Keratinocyte (primary cell): ENCODE results near the gene ADCK1. TPM values are rescaled to one million over a fixed set of nuclear protein-coding genes. Genes with fewer than 3 reads are reported as not detected.

ENCODE experiments used
- DNase-seq: peaks from one replicate; pipeline ENCODE4 v3.0.0-alpha.2; 2011; ENCODE audit warnings: low read depth, missing footprints, low spot score
- FAIRE-seq: peaks from 2 replicates; lab custom pipeline; 2011; peaks lifted over from hg19 to GRCh38; lab: Jason Lieb, UNC
- H2AFZ ChIP-seq: 2 replicates; pipeline ENCODE4 v1.6.0; 2012; ENCODE audit warnings: low read length, control low read depth, inconsistent platforms; ENCODE audit not compliant: control insufficient read depth
- H3K27ac ChIP-seq: 2 replicates; pipeline ENCODE4 v1.5.1; 2011; ENCODE audit warnings: low read length; ENCODE audit not compliant: control insufficient read depth, insufficient read depth
- H3K27me3 ChIP-seq: 3 replicates; pipeline ENCODE4 v1.6.0; 2011; ENCODE audit warnings: low read length; ENCODE audit not compliant: control insufficient read depth, insufficient read depth; ENCODE audit errors: extremely low read depth
- H3K36me3 ChIP-seq, 2 experiments: 2 replicates in 1 of 2; 3 replicates in 1 of 2; pipeline ENCODE4 v1.5.1; 2011; ENCODE audit warnings: low read length in 2 of 2, mild to moderate bottlenecking in 1 of 2; ENCODE audit not compliant: control insufficient read depth in 2 of 2, insufficient read depth in 2 of 2; ENCODE audit errors: extremely low read depth in 1 of 2
- H3K4me1 ChIP-seq: 3 replicates; pipeline ENCODE4 v1.5.1; 2011; ENCODE audit warnings: low read length; ENCODE audit not compliant: control insufficient read depth, insufficient read depth; ENCODE audit errors: extremely low read depth
- H3K4me2 ChIP-seq: 3 replicates; pipeline ENCODE4 v1.6.0; 2011; ENCODE audit warnings: low read depth, low read length; ENCODE audit not compliant: control insufficient read depth, insufficient read depth; ENCODE audit errors: extremely low read depth
- H3K4me3 ChIP-seq, 3 experiments: fragments of 200-600 bp in 1 of 3; sonication (generic) in 1 of 3; 2 replicates in 2 of 3; 3 replicates in 1 of 3; pipeline ENCODE4 v1.5.1; 2011 to 2016; ENCODE audit warnings: low read length in 3 of 3, mild to moderate bottlenecking in 3 of 3, control low read depth in 2 of 3, inconsistent platforms in 1 of 3, low read depth in 1 of 3, mixed read lengths in 1 of 3, mixed run types in 1 of 3, moderate library complexity in 1 of 3; ENCODE audit not compliant: control insufficient read depth in 2 of 3, insufficient read depth in 2 of 3; ENCODE audit errors: extremely low read depth in 1 of 3
- H3K79me2 ChIP-seq: 2 replicates; pipeline ENCODE4 v1.6.0; 2012; ENCODE audit warnings: low read length; ENCODE audit not compliant: control insufficient read depth, insufficient read depth
- H3K9ac ChIP-seq: 3 replicates; pipeline ENCODE4 v1.6.0; 2011; ENCODE audit warnings: low read length; ENCODE audit not compliant: control insufficient read depth, insufficient read depth; ENCODE audit errors: extremely low read depth
- H3K9me1 ChIP-seq: 3 replicates; pipeline ENCODE4 v1.6.0; 2011; ENCODE audit warnings: low read length; ENCODE audit not compliant: control insufficient read depth, insufficient read depth; ENCODE audit errors: extremely low read depth
- H3K9me3 ChIP-seq: 2 replicates; pipeline ENCODE4 v1.5.1; 2012; ENCODE audit warnings: low read depth, low read length; ENCODE audit not compliant: control insufficient read depth
- H4K20me1 ChIP-seq: 3 replicates; pipeline ENCODE4 v1.6.0; 2011; ENCODE audit warnings: low read length; ENCODE audit not compliant: control insufficient read depth, insufficient read depth; ENCODE audit errors: extremely low read depth
- CTCF ChIP-seq, 3 experiments: IDR thresholded peaks in 1 of 3; conservative IDR thresholded peaks in 1 of 3; optimal IDR thresholded peaks in 1 of 3; 2 replicates in 2 of 3; 3 replicates in 1 of 3; pipeline versions ENCODE3 to v1.5.1; 2011; ENCODE audit warnings: low read length in 3 of 3, mild to moderate bottlenecking in 3 of 3, moderate library complexity in 2 of 3, control low read depth in 1 of 3, inconsistent platforms in 1 of 3; ENCODE audit not compliant: insufficient read depth in 2 of 3; ENCODE audit errors: extremely low read depth in 1 of 3
- EZH2 ChIP-seq: IDR thresholded peaks from one replicate; pipeline ENCODE4 v1.6.1; 2012; ENCODE audit warnings: inconsistent platforms, mild to moderate bottlenecking, low read length, moderate library complexity
- dilution Hi-C: fragments of 300-500 bp; cut with MboI; formaldehyde crosslinking; loops from one replicate; pipeline ENCODE4 v1.7.0; 2020; ENCODE audit warnings: low sequenced_read_pairs; ENCODE audit not compliant: extremely low pct_ligation_motif_present
- polyA plus RNA-seq, 5 experiments: library from polyadenylated mRNA; depleted of rRNA in 3 of 5; stranded (reverse) in 3 of 5; stranded (forward) in 1 of 5; unstranded in 1 of 5; fragments of >200 nt; gene quantifications; 1 replicate in 1 of 5; 2 replicates in 3 of 5; 3 replicates in 1 of 5; pipeline versions ENCODE4 v1.2.1 to v1.2.3, GENCODE V29; 2011 to 2012; ENCODE audit warnings: missing spikeins in 2 of 5, low read depth in 1 of 5, low replicate concordance in 1 of 5

ADCK1 gene
- polyA plus RNA-seq, 1 donor (not counting 4 experiments of a cell fraction or from before 2014, with no cell fraction given), result 4.9 TPM

- no peak for FAIRE-seq
- H2AFZ ChIP-seq, result no peak overlapping the region
- no peak for TF ChIP-seq EZH2
- H3K36me3 ChIP-seq, result peaks cover 2% of the 10 kb centered on the region in 2 experiments
- H3K27ac ChIP-seq, result no peak overlapping the region
- H3K4me2 ChIP-seq, result no peak overlapping the region
- H3K9me3 ChIP-seq, result peaks cover 4% of the 10 kb centered on the region
- no peaks in the 10 kb centered on the region for H3K9me1 ChIP-seq
- dilution Hi-C loops, result no loop called here
- H3K9ac ChIP-seq, result no peak overlapping the region
- H4K20me1 ChIP-seq, result no peaks in the 10 kb centered on the region
- H3K79me2 ChIP-seq, result no peaks in the 10 kb centered on the region
- peaks cover 9% of the 10 kb centered on the region for H3K4me1 ChIP-seq
- no peak for DNase-seq
- H3K27me3 ChIP-seq, result no peaks in the 10 kb centered on the region
- H3K4me3 ChIP-seq, result no peak overlapping the region
Measured at GRCh38 chr14:77892381-77892871, 92.5 kb downstream of the ADCK1 start.

DNA sequence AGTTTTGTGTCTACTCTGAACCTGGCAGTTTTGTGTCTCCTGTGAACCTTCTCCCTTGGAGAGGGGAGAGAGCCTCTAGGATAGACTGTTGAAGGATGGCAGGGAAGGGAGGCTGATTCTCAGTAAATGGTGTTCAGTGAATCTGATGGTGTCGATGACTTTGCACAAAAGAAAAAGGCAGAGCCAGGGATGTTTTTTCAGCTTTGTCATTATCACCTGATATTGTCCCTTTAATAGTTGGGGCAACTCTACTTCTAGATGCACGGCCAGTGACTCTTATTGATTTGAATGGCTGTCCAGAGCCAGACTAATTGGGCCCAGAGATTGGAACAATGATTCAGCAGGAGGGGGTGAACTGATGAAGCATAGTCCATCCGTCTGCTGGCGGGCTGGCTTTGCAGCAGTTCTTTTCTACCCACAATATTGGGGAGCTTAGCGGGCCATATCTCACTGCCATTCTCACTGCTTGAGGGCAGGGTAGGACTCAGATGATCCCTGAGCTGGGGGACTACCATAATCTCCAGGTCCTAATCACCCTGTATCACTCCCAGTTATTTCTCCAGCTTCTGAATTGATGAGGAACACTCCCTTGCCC is 93.1 kb downstream of the ADCK1 start:
- H3K27ac ChIP-seq, result no peak overlapping the region
- FAIRE-seq (no peak), DNase-seq (no peak)
- no peaks in the 10 kb centered on the region for H3K79me2 ChIP-seq
- H3K4me3 ChIP-seq, result no peak overlapping the region
- dilution Hi-C loops, result no loop called here
- no peaks in the 10 kb centered on the region for H4K20me1 ChIP-seq
- peaks cover 2% of the 10 kb centered on the region in 2 experiments for H3K36me3 ChIP-seq
- no peak overlapping the region for H3K9ac ChIP-seq
- H3K9me1 ChIP-seq, result no peaks in the 10 kb centered on the region
- TF ChIP-seq CTCF (optimal IDR thresholded peaks at IDR 0.05 in 1 of 3, IDR thresholded peaks at IDR 0.05 in 1 of 3, conservative IDR thresholded peaks at IDR 0.05 in 1 of 3; ENCODE audit: extremely low read depth in 1 of 3, insufficient read depth in 2 of 3, low read length in 3 of 3) (no peak), EZH2 (no peak)
- peaks cover 9% of the 10 kb centered on the region for H3K4me1 ChIP-seq
- H3K27me3 ChIP-seq, result no peaks in the 10 kb centered on the region
- no peak overlapping the region for H2AFZ ChIP-seq
- H3K9me3 ChIP-seq, result peaks cover 4% of the 10 kb centered on the region
- no peak overlapping the region for H3K4me2 ChIP-seq
